ENCODE results near the gene RBKS.

DNA sequence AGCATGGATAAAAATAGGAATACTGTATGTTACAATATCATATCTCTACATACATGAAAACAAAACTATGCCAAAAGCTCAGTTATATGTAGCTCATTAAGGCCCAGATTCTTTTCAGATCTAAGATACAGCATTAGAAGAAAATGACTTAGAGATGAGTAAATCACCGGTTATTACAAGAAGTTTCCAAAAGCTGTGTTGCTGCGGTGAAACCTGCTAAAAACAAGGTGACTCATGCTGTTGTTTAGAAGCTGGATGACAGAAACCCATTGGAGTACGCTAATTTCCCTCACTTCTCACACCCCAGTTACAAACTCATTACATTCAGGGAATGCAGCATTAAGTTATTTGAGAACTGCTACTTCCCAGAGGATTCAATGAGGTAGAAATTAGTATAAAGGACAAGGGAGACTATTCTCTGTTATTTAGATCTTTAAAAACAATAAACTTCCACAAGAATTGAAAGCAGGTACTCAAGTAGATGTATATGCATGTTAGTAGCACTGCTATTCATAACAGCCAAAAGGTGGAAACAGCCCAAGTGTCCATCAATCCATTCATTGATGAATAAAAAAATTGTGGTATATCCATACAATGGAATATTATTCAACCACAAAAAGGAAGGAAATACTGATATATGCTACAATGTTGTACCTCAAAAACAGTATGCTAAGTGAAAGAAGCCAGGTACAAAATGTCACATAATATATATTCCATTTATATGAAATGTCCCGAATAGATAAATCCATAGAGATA, 32.6 kb downstream of the RBKS start:
- TF ChIP-seq, protein P1, sequence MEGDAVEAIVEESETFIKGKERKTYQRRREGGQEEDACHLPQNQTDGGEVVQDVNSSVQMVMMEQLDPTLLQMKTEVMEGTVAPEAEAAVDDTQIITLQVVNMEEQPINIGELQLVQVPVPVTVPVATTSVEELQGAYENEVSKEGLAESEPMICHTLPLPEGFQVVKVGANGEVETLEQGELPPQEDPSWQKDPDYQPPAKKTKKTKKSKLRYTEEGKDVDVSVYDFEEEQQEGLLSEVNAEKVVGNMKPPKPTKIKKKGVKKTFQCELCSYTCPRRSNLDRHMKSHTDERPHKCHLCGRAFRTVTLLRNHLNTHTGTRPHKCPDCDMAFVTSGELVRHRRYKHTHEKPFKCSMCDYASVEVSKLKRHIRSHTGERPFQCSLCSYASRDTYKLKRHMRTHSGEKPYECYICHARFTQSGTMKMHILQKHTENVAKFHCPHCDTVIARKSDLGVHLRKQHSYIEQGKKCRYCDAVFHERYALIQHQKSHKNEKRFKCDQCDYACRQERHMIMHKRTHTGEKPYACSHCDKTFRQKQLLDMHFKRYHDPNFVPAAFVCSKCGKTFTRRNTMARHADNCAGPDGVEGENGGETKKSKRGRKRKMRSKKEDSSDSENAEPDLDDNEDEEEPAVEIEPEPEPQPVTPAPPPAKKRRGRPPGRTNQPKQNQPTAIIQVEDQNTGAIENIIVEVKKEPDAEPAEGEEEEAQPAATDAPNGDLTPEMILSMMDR (tag by site-specific recombination; IDR thresholded peaks at IDR 0.05), result no peak
- TF ChIP-seq ZNF24 (tag by site-specific recombination; IDR thresholded peaks at IDR 0.05) (no peak), ZBTB8A (tag by site-specific recombination; IDR thresholded peaks at IDR 0.05) (no peak), SALL2 (tag by site-specific recombination; IDR thresholded peaks at IDR 0.05; ENCODE audit: borderline replicate concordance) (no peak), ZNF777 (tag by site-specific recombination; IDR thresholded peaks at IDR 0.05; ENCODE audit: borderline replicate concordance) (no peak), ZNF174 (tag by site-specific recombination; IDR thresholded peaks at IDR 0.05) (no peak), ZNF175 (tag by site-specific recombination; IDR thresholded peaks at IDR 0.05) (no peak)

Measured in HEK293 (cell line).